Chondrocyte (in vitro differentiated cells): Measurements from ENCODE around the gene RAMP2. TPM values are rescaled to one million over a fixed set of nuclear protein-coding genes. Genes with fewer than 3 reads are reported as not detected.

ENCODE experiments used
- DNase-seq: peaks from one replicate; pipeline ENCODE4 v3.0.0; 2021; ENCODE audit warnings: mixed read lengths, low spot score
- H3K27ac Mint-ChIP-seq: one replicate; pipeline ENCODE4 v1.8.0; 2021; ENCODE audit warnings: mild to moderate bottlenecking, moderate library complexity, mixed read lengths; ENCODE audit not compliant: unreplicated experiment
- H3K27me3 Mint-ChIP-seq: 2 replicates; pipeline ENCODE4 v1.8.0; 2021; ENCODE audit warnings: low read depth, mixed read lengths
- H3K36me3 Mint-ChIP-seq: 2 replicates; pipeline ENCODE4 v1.8.0; 2021; ENCODE audit warnings: low read depth, mixed read lengths
- H3K4me1 Mint-ChIP-seq: 2 replicates; pipeline ENCODE4 v1.8.0; 2021; ENCODE audit warnings: low read depth, mild to moderate bottlenecking, mixed read lengths
- H3K4me3 Mint-ChIP-seq: one replicate; pipeline ENCODE4 v1.8.0; 2021; ENCODE audit warnings: mild to moderate bottlenecking, moderate library complexity, mixed read lengths; ENCODE audit not compliant: unreplicated experiment
- H3K9me3 Mint-ChIP-seq: 2 replicates; pipeline ENCODE4 v1.8.0; 2021; ENCODE audit warnings: low read depth, mixed read lengths
- CTCF ChIP-seq: fragments of 200-600 bp; sonication (generic); IDR thresholded peaks from 2 replicates; pipeline ENCODE4 v1.5.0; 2021; ENCODE audit warnings: antibody characterized with exemption, mild to moderate bottlenecking, moderate library complexity
- total RNA-seq: library from RNA; stranded (reverse); gene quantifications from 3 replicates; pipeline ENCODE4 v1.2.1, GENCODE V29; 2021

The RAMP2 gene
- total RNA-seq, 1 donor from 2014 or later, result 3.9 TPM

DNA sequence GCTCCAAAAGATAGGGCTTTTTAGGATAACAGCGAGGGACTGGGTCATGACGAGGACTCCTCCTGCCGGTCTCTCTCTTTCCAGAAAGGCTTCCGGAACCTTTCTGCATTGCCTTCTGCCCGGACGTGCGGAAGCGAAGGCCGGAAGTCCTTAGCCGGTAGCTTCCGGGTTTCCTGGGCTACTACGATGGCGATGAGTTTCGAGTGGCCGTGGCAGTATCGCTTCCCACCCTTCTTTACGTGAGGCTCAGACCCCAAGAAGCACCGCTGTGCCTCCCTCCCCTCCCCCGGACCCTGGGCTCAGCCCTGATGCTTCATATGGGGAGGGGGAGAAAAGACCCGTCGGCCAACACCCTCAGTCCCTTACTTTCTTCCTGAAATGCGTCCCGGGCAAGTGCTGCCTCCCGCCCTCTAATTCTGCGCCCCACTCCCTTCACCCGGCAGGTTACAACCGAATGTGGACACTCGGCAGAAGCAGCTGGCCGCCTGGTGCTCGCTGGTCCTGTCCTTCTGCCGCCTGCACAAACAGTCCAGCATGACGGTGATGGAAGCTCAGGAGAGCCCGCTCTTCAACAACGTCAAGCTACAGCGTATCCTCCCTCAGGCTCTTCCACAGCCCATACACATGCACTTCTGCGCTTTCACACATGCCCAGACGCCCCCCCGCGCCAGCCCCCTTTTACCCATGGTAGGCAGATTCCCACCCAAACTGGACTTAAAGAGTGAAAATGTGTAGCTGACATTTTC, 12.4 kb downstream of the RAMP2 start, which contains the start of gene VPS25:
Gene VPS25 (plus strand): TSS at position 160 of the 746 bp plus-strand sequence. CDS start 27 bp downstream, at position 187.
- Mint-ChIP-seq H3K36me3 (peaks cover 5% of the 10 kb centered on the region), H3K9me3 (no peaks in the 10 kb centered on the region), H3K27ac (peak within 1 kb of the TSS; percentile 97), H3K4me3 (peak within 1 kb of the TSS; percentile 100), H3K4me1 (peaks cover 35% of the 10 kb centered on the region), H3K27me3 (no peaks in the 10 kb centered on the region)
- no peak for DNase-seq
- peak; percentile 53 for TF ChIP-seq CTCF

DNA sequence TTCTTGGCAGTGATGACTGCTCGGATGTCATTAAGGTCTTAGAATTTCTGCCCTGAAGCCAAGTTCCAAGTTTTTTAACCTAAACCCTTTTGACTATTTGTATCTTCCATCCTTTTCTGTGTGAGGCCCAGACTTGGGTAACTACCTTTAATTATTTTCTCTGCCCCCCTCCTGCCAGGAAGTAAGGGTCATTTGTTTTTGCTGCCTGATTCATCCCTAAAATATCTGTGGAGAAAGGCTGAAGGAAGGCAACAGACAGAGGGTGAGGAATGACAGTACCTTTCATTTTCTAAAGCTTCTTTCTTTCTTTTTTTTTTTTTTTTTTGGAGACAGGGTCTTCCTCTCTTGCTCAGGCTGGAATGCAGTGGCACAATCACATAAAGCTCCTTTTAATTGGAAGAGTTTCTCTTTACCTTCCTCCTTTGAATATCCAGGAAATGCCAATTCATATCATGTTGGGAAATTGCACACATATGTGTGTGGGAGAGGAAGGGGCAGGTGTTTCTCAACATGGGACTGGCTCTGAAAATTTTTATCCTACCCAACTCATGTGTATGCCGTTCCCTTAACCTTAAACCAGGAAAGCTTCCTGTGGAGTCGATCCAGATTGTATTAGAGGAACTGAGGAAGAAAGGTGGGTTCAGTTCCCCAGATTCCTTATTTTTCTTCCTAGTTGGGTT, 13.2 kb downstream of the RAMP2 start:
- Mint-ChIP-seq H3K4me3 (peak overlapping the region; percentile 100), H3K27me3 (no peaks in the 10 kb centered on the region), H3K27ac (peak overlapping the region; percentile 97), H3K9me3 (no peaks in the 10 kb centered on the region), H3K36me3 (peaks cover 7% of the 10 kb centered on the region), H3K4me1 (peaks cover 35% of the 10 kb centered on the region)
- no peak for TF ChIP-seq CTCF
- DNase-seq, result no peak

DNA sequence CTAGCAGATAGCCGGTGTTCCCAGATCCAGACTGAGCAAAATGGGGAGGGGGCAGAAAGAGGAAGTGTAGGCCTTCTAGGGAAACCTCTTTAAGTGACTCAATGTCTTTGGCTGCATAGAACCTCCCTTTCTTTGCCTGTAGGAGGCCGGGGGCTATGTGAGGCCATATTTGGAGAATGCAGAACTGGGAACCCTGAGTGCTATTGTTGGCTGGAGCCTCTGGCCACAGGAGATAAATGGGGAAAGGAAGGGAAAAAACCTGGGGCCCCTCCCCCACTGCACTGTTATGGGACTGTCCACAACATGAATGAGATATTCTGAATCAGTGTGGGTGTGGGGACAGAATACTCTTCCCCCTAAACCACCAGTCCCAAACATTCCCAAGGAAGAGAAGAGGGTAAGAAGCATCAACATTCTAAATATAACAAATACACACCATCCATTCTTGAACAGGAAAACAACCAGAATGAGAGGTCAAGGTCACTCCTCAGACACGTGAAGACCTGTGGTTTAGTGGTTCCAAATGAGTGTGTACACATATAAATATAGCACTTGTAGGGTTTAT, 14.6 kb downstream of the RAMP2 start:
- TF ChIP-seq CTCF, result no peak
- peaks cover 7% of the 10 kb centered on the region for H3K36me3 Mint-ChIP-seq
- no peaks in the 10 kb centered on the region for H3K27me3 Mint-ChIP-seq
- no peak overlapping the region for H3K27ac Mint-ChIP-seq
- no peaks in the 10 kb centered on the region for H3K9me3 Mint-ChIP-seq
- no peak overlapping the region for H3K4me3 Mint-ChIP-seq
- H3K4me1 Mint-ChIP-seq, result peaks cover 44% of the 10 kb centered on the region
- no peak for DNase-seq

- H3K4me3 Mint-ChIP-seq, result no peak overlapping the region
- H3K27ac Mint-ChIP-seq, result no peak overlapping the region
- DNase-seq, result no peak
- peaks cover 5% of the 10 kb centered on the region for H3K27me3 Mint-ChIP-seq
- H3K36me3 Mint-ChIP-seq, result peaks cover 7% of the 10 kb centered on the region
- H3K4me1 Mint-ChIP-seq, result peaks cover 42% of the 10 kb centered on the region
- H3K9me3 Mint-ChIP-seq, result no peaks in the 10 kb centered on the region
- no peak for TF ChIP-seq CTCF
Observed at GRCh38 chr17:42778570-42778969, 17.5 kb downstream of the RAMP2 start.

GRCh38 chr17:42779304-42779935, 18.4 kb downstream of the RAMP2 start:
- peak overlapping the region; percentile 53 for H3K4me3 Mint-ChIP-seq
- peaks cover 5% of the 10 kb centered on the region for H3K27me3 Mint-ChIP-seq
- TF ChIP-seq CTCF, result no peak
- peak overlapping the region; percentile 2 for H3K27ac Mint-ChIP-seq
- peaks cover 33% of the 10 kb centered on the region for H3K4me1 Mint-ChIP-seq
- H3K36me3 Mint-ChIP-seq, result peaks cover 7% of the 10 kb centered on the region
- no peak for DNase-seq
- H3K9me3 Mint-ChIP-seq, result no peaks in the 10 kb centered on the region
